ENCODE results near the gene ZFHX3. TPM values are rescaled to one million over a fixed set of nuclear protein-coding genes. Genes with fewer than 3 reads are reported as not detected.
A peak's percentile ranks its signal among the peaks of the same experiment; 100 is the strongest.

The ZFHX3 gene
- total RNA-seq, 3 donors from 2014 or later, result 13.8 to 36.0 (median 15.5) TPM

DNA sequence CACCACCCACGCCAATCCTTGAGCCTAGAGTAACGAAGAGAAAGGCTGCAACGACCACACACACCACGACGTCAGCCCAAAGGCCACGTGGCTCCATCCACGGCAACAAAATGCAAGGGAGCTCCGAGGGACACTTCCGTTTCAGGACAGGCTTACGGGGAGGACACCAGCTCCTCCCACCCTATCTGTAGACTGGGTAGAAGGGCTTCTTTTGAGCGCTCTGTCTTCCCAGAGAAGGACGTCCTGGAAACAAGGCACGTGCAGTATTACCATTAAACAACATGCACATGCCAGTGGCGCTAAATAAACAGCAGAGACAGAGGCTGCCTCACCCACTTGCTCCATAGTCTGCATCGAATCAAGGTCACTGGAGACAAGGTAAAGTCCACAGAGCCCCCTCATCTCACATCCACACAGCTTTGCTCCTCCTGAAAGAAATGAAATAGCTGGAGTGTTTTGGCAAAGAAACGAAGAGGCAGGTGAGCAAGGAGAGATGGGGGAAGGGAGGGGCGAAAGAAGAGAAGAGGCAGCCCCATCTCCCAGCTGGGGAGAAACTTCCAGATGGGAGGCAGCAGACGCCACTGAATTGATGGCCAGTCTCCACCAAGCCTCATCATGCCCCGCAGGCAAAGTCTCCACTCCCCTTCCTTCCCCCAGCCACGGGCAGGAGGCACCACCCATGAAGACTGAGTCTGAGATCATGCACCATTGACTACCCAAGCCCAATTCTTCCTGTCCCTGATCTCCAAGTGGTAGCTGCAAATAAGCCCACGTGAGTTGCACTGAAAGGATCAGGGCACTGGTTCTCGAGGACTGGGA is 24.0 kb downstream of the ZFHX3 start:
- DNase-seq, result no peak
- no peaks in the 10 kb centered on the region for H3K9me3 ChIP-seq
- no peaks in the 10 kb centered on the region for H3K36me3 ChIP-seq (ENCODE audit: low read depth)
- intact Hi-C loops (cut with DNase I, micrococcal nuclease), result no loop called here
- no peaks in the 10 kb centered on the region for H3K4me1 ChIP-seq (ENCODE audit: low read depth)
- no peak for ATAC-seq
- no peak overlapping the region for H3K4me3 ChIP-seq
- no peak for TF ChIP-seq CTCF (IDR thresholded peaks at IDR 0.05)

GRCh38 chr16:73023320-73023719 is 24.6 kb downstream of the ZFHX3 start:
- TF ChIP-seq CTCF (IDR thresholded peaks at IDR 0.05), result no peak
- intact Hi-C loops (cut with DNase I, micrococcal nuclease), result no loop called here
- Histone ChIP-seq H3K36me3 (ENCODE audit: low read depth) (no peaks in the 10 kb centered on the region), H3K9me3 (no peaks in the 10 kb centered on the region), H3K4me1 (ENCODE audit: low read depth) (no peaks in the 10 kb centered on the region), H3K4me3 (no peak overlapping the region)
- no peak for DNase-seq
- ATAC-seq, result no peak

DNA sequence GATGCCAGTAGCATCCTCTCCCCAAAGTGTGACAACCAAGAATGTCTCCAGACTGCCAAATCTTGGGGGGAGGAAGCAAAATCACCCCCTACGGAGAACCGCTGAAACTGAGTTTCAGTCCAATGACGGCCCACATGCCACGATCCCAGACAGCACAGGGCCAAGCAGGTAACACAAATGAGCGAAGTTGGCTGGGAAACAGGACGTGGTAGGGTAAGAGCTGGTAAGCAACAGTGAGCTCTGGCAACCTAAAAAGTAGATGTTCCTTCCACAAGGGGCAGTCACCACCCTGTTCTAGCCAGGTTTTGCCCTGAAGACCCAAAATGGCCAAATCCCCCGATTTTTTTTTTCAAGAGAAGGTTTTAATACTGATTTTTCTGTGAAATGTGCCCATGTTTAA is 25.4 kb downstream of the ZFHX3 start:
- ATAC-seq, result no peak
- no peaks in the 10 kb centered on the region for H3K4me1 ChIP-seq (ENCODE audit: low read depth)
- intact Hi-C loops (cut with DNase I, micrococcal nuclease), result no loop called here
- no peaks in the 10 kb centered on the region for H3K9me3 ChIP-seq
- no peak for TF ChIP-seq CTCF (IDR thresholded peaks at IDR 0.05)
- no peak for DNase-seq
- no peak overlapping the region for H3K4me3 ChIP-seq
- H3K36me3 ChIP-seq (ENCODE audit: low read depth), result no peaks in the 10 kb centered on the region

GRCh38 chr16:73021866-73022495 is 25.9 kb downstream of the ZFHX3 start:
- no peaks in the 10 kb centered on the region for H3K4me1 ChIP-seq (ENCODE audit: low read depth)
- no peak overlapping the region for H3K4me3 ChIP-seq
- intact Hi-C loops (cut with DNase I, micrococcal nuclease), result no loop called here
- H3K9me3 ChIP-seq, result no peaks in the 10 kb centered on the region
- no peaks in the 10 kb centered on the region for H3K36me3 ChIP-seq (ENCODE audit: low read depth)
- ATAC-seq, result no peak
- DNase-seq, result no peak
- no peak for TF ChIP-seq CTCF (IDR thresholded peaks at IDR 0.05)

GRCh38 chr16:73020409-73020884 is 27.5 kb downstream of the ZFHX3 start:
- intact Hi-C loops (cut with DNase I, micrococcal nuclease), result no loop called here
- Histone ChIP-seq H3K36me3 (ENCODE audit: low read depth) (no peaks in the 10 kb centered on the region), H3K9me3 (no peaks in the 10 kb centered on the region), H3K4me1 (ENCODE audit: low read depth) (peaks cover 6% of the 10 kb centered on the region), H3K4me3 (no peak overlapping the region)
- ATAC-seq (peak; percentile 71), DNase-seq (peak; percentile 61 to 72 (median 68))
- no peak for TF ChIP-seq CTCF (IDR thresholded peaks at IDR 0.05)

Data from mucosa of descending colon (tissue), 3 donors.